ENCODE data around the gene MPHOSPH9.

DNA sequence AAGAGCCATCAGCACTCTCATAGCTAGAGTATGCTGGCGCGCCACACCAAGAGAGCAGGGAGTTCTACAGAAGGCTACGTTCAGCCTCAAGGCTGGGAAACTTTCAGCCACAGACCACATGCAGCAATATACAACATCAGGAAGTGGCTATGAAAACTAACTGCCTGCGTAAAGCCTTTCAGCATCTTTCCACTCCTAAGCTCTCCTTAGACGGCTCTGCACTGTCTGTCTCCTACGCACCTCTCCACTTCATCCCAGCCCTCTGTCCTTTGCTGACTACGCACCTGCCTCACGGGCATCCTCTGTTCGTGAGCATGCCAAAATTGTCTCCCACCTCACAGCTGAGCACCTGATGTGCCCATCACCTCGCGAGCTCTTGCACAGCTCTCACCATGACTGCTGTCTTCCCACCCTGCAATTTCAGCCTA lies 9.7 kb downstream of the MPHOSPH9 start:
- TF ChIP-seq, protein P1, sequence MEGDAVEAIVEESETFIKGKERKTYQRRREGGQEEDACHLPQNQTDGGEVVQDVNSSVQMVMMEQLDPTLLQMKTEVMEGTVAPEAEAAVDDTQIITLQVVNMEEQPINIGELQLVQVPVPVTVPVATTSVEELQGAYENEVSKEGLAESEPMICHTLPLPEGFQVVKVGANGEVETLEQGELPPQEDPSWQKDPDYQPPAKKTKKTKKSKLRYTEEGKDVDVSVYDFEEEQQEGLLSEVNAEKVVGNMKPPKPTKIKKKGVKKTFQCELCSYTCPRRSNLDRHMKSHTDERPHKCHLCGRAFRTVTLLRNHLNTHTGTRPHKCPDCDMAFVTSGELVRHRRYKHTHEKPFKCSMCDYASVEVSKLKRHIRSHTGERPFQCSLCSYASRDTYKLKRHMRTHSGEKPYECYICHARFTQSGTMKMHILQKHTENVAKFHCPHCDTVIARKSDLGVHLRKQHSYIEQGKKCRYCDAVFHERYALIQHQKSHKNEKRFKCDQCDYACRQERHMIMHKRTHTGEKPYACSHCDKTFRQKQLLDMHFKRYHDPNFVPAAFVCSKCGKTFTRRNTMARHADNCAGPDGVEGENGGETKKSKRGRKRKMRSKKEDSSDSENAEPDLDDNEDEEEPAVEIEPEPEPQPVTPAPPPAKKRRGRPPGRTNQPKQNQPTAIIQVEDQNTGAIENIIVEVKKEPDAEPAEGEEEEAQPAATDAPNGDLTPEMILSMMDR (conservative IDR thresholded peaks at IDR 0.05; ENCODE audit: low read length): no peak
- no peak for TF ChIP-seq EZH2phosphoT487 (IDR thresholded peaks at IDR 0.05; ENCODE audit: borderline replicate concordance, low read depth, low read length)
